Measurements from ENCODE around the gene SLC6A13. TPM values are rescaled to one million over a fixed set of nuclear protein-coding genes. Genes with fewer than 3 reads are reported as not detected.

SLC6A13 gene
- total and polyA plus RNA-seq, 2 donors from 2014 or later: 22.8 to 161 TPM

DNA sequence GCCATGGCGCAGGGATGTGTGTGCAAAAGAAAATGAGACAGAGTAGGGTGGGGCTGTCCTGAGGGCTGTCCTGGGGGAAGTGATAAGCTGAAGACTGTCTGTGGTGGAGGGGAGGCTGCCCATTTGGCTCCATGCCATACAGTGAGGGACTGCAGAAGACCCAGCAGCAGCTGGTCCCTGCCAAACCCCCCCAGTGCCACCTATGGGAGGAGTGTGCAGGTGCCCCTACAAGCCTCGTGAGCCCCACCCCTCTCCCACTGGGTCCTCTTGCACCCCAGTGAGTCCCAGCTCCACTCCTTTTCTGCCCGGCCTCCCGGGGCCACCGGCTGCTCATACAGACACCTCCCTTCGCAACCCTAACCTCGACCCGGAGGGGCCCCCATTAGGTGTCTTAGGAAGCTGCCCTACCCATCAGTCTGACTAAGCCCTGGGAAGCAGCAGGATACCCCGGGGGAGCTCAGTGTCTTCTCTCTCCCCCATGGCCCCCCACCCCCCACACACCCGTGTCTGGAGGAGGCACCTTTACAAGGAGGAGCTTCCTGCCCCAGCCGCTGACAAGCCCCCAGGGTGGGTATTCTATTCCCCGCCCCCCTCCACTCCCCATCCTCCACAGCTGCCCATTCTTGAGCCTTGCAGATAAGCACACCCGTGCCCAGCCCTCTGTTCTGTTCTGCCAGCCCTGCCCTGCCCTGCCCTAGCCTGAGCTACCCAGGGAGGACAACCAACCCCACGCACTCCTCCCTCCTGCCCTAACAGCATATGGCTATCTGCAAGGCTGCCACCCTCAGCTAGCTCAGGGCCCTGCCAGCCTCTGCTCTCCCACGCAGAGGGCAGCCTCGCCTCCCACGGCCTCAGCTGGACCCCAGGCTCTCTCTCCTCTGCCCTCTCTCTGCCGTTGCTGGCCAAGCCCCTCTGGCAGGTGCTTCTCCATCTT lies 90.6 kb downstream of the SLC6A13 start:
- intact Hi-C loops (cut with DNase I): no loop called here
- Histone ChIP-seq H3K27ac (ENCODE audit: low read depth in 2 of 2, low read length in 2 of 2) (no peak overlapping the region), H3K9ac (ENCODE audit: low read length in 3 of 3) (no peak overlapping the region), H3K27me3 (ENCODE audit: control insufficient read depth, insufficient read depth, low read length) (no peaks in the 10 kb centered on the region), H3K4me3 (ENCODE audit: low read length in 3 of 3) (no peak overlapping the region), H3K9me3 (ENCODE audit: control insufficient read depth in 2 of 3, insufficient read depth in 1 of 3, low read length in 3 of 3) (no peaks in the 10 kb centered on the region), H3K4me1 (ENCODE audit: control insufficient read depth in 2 of 3, insufficient read depth in 2 of 3, low read depth in 1 of 3, low read length in 3 of 3) (peaks cover 0 to 26% (median 18%) of the 10 kb centered on the region in 3 donors), H3K36me3 (ENCODE audit: control insufficient read depth in 2 of 3, insufficient read depth in 3 of 3, low read length in 3 of 3) (no peaks in the 10 kb centered on the region)
- no peak for FAIRE-seq
- TF ChIP-seq, protein P1, sequence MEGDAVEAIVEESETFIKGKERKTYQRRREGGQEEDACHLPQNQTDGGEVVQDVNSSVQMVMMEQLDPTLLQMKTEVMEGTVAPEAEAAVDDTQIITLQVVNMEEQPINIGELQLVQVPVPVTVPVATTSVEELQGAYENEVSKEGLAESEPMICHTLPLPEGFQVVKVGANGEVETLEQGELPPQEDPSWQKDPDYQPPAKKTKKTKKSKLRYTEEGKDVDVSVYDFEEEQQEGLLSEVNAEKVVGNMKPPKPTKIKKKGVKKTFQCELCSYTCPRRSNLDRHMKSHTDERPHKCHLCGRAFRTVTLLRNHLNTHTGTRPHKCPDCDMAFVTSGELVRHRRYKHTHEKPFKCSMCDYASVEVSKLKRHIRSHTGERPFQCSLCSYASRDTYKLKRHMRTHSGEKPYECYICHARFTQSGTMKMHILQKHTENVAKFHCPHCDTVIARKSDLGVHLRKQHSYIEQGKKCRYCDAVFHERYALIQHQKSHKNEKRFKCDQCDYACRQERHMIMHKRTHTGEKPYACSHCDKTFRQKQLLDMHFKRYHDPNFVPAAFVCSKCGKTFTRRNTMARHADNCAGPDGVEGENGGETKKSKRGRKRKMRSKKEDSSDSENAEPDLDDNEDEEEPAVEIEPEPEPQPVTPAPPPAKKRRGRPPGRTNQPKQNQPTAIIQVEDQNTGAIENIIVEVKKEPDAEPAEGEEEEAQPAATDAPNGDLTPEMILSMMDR (IDR thresholded peaks at IDR 0.05; ENCODE audit: borderline replicate concordance, extremely low read depth, insufficient read depth): no peak
- DNase-seq: peak in 2 of 5 donors; percentile 27 to 75

DNA sequence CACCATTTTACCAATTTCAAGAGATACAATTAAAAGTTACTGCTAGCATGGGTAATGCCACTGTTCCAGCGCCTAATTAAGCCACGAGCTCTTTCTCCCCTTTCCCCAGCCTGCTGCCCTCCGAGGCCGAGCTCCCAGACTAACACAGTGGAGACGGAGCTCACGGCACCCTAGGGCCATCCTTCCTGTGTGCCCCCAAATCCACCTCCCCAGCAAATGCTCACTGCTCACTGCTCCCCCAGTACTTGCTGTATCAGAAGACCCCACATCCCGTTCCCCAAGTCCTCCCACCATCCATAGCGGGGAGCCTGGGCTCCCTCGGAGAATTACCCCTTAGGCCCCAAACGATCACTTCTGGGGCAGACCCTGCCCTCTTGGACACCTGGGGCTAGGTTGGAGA lies 91.4 kb downstream of the SLC6A13 start:
- H3K9ac ChIP-seq (ENCODE audit: low read length in 3 of 3): no peak overlapping the region
- H3K36me3 ChIP-seq (ENCODE audit: control insufficient read depth in 2 of 3, insufficient read depth in 3 of 3, low read length in 3 of 3): no peaks in the 10 kb centered on the region
- no peaks in the 10 kb centered on the region for H3K27me3 ChIP-seq (ENCODE audit: control insufficient read depth, insufficient read depth, low read length)
- DNase-seq (no peak), FAIRE-seq (no peak)
- no peak overlapping the region for H3K4me3 ChIP-seq (ENCODE audit: low read length in 3 of 3)
- TF ChIP-seq, protein P1 (IDR thresholded peaks at IDR 0.05; ENCODE audit: borderline replicate concordance, extremely low read depth, insufficient read depth): no peak
- intact Hi-C loops (cut with DNase I): no loop called here
- H3K27ac ChIP-seq (ENCODE audit: low read depth in 2 of 2, low read length in 2 of 2): no peak overlapping the region
- H3K4me1 ChIP-seq (ENCODE audit: control insufficient read depth in 2 of 3, insufficient read depth in 2 of 3, low read depth in 1 of 3, low read length in 3 of 3): peaks cover 0 to 19% (median 11%) of the 10 kb centered on the region in 3 donors
- no peaks in the 10 kb centered on the region for H3K9me3 ChIP-seq (ENCODE audit: control insufficient read depth in 2 of 3, insufficient read depth in 1 of 3, low read length in 3 of 3)

Other genes starting within 250 kb of the SLC6A13 start
- gene IQSEC3, start 196.1 kb downstream of the SLC6A13 start, total RNA-seq: 1.4 TPM
- gene IQSEC3, start 196.1 kb downstream of the SLC6A13 start, polyA plus RNA-seq (ENCODE audit: insufficient read depth, low read depth, low replicate concordance): 6.9 TPM
- 130 TPM for gene SLC6A12, start 48.7 kb downstream of the SLC6A13 start, total RNA-seq
- gene SLC6A12, start 48.7 kb downstream of the SLC6A13 start, polyA plus RNA-seq (ENCODE audit: insufficient read depth, low read depth, low replicate concordance): 45.6 TPM
- 76.6 TPM for gene KDM5A, start 126.5 kb upstream of the SLC6A13 start, total RNA-seq
- gene KDM5A, start 126.5 kb upstream of the SLC6A13 start, polyA plus RNA-seq (ENCODE audit: insufficient read depth, low read depth, low replicate concordance): 4.5 TPM
- 6.0 TPM for gene CCDC77, start 138.8 kb upstream of the SLC6A13 start, total RNA-seq
- 3.1 TPM for gene CCDC77, start 138.8 kb upstream of the SLC6A13 start, polyA plus RNA-seq (ENCODE audit: insufficient read depth, low read depth, low replicate concordance)
- 12.5 TPM for gene B4GALNT3, start 197.1 kb upstream of the SLC6A13 start, total RNA-seq
- 11.3 TPM for gene B4GALNT3, start 197.1 kb upstream of the SLC6A13 start, polyA plus RNA-seq (ENCODE audit: insufficient read depth, low read depth, low replicate concordance)